ENCODE results near the gene SLBP.

The SLBP gene

GRCh38 chr4:1651609-1652008, 60.5 kb downstream of the SLBP start:
- DNase-seq (ENCODE audit: low spot score): no peak

DNA sequence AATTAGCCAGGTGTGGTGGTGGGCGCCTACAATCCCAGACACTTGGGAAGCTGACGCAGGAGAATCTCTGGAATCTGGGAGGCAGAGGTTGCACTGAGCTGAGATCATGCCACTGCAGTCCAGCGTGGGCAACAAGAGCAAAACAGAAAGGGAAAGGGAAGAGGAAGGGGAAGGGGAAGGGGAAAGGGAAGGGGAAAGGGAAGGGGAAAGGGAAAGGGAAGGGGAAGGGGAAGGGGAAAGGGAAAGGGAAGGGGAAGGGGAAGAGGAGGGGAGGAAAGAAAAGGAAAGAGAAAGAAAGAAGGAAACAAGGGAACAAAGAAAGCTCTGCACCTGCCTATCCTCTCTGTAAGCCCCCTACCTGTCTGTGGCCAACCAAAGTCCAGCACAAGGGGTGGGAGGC, 63.2 kb downstream of the SLBP start:
- DNase-seq (ENCODE audit: low spot score): no peak

- DNase-seq (ENCODE audit: low spot score): no peak
Measured at GRCh38 chr4:1647432-1647831, 64.7 kb downstream of the SLBP start.

GRCh38 chr4:1646690-1647089, 65.4 kb downstream of the SLBP start:
- DNase-seq (ENCODE audit: low spot score): no peak

GRCh38 chr4:1644891-1645657, 67.0 kb downstream of the SLBP start:
- DNase-seq (ENCODE audit: low spot score): no peak

DNA sequence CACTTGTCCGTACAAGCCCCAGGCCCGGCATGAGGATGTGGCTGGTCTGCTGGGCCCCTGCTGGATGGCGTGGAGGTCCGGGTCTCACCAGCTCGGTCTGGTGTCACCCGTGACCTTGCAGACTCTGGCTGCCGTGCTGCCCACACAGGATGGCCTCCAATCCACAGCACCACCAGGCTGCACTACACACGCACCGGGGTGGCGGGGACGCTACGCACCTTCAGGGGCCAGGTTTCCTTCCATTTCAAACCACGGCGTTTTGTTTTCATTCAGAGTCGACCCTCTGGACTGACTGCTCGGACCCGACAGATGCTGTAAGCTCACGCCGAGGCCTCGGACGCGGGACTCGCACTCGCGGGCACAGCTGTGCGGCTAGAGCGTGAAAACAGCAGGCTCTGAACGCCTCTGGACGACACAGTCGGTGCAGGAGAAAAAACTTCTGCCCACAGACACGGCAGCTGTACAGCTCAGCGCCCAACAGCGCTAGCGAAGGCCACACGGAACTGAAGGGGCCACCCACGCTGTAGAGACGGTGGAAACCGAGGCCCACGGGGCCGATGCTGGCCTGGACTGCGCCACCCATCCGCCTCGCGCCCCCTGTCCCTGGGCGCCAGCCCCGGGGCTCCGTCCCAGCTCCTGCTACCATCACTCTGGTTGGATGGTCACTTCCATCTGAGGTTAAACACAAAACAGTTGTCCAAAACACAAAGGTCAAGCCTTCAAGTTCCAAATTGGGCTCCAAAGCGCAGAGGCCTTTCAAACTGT, 68.0 kb downstream of the SLBP start:
- no peak for DNase-seq (ENCODE audit: low spot score)
